HepG2 (cell line): ENCODE measurements around the gene KDM6B. TPM values are rescaled to one million over a fixed set of nuclear protein-coding genes. Genes with fewer than 3 reads are reported as not detected.

Source experiments
- AHDC1 ChIP-seq: sonication (generic); formaldehyde crosslinking; IDR thresholded peaks from 2 replicates; pipeline ENCODE4 v1.5.1; 2020; ENCODE audit warnings: mild to moderate bottlenecking, missing genetic modification reagents, borderline replicate concordance
- HNRNPK ChIP-seq: fragments of 200-400 bp; formaldehyde crosslinking; IDR thresholded peaks from 2 replicates; pipeline ENCODE4 v1.6.1; 2018; ENCODE audit warnings: low read length, low read depth, moderate library complexity, mild to moderate bottlenecking; ENCODE audit not compliant: poor library complexity, severe bottlenecking
- JDP2 ChIP-seq: sonication (generic); formaldehyde crosslinking; IDR thresholded peaks from 2 replicates; pipeline ENCODE4 v1.8.1; 2022; ENCODE audit warnings: missing genetic modification reagents, borderline replicate concordance
- MAX ChIP-seq: IDR thresholded peaks from 2 replicates; pipeline ENCODE4 v1.6.1; 2012; ENCODE audit warnings: inconsistent platforms
- PRPF4 ChIP-seq: fragments of 200-400 bp; formaldehyde crosslinking; IDR thresholded peaks from 2 replicates; pipeline ENCODE4 v1.6.1; 2016; ENCODE audit warnings: low read length, low read depth; ENCODE audit not compliant: poor library complexity, severe bottlenecking
- RBM22 ChIP-seq: fragments of 200-400 bp; formaldehyde crosslinking; optimal IDR thresholded peaks from 2 replicates; pipeline ENCODE3; 2017; ENCODE audit warnings: mild to moderate bottlenecking, low read length, moderate library complexity
- TBX2 ChIP-seq: sonication (generic); formaldehyde crosslinking; IDR thresholded peaks from 2 replicates; pipeline ENCODE4 v1.5.0; 2020; ENCODE audit warnings: missing genetic modification reagents, mild to moderate bottlenecking, borderline replicate concordance
- ZIK1 ChIP-seq: sonication (generic); formaldehyde crosslinking; IDR thresholded peaks from 2 replicates; pipeline ENCODE4 v1.5.0; 2020; ENCODE audit warnings: mild to moderate bottlenecking, low read depth, missing genetic modification reagents, borderline replicate concordance
- ZNF616 ChIP-seq: sonication (generic); formaldehyde crosslinking; IDR thresholded peaks from 2 replicates; pipeline ENCODE4 v1.5.0; 2020; ENCODE audit warnings: low read depth, mild to moderate bottlenecking, missing genetic modification reagents
- ZNF766 ChIP-seq: sonication (generic); formaldehyde crosslinking; IDR thresholded peaks from 2 replicates; pipeline ENCODE4 v1.5.0; 2020; ENCODE audit warnings: missing genetic modification reagents, borderline replicate concordance
- ZNF816 ChIP-seq: sonication (generic); formaldehyde crosslinking; IDR thresholded peaks from 2 replicates; pipeline ENCODE4 v1.8.0; 2022; ENCODE audit warnings: missing genetic modification reagents, mild to moderate bottlenecking, borderline replicate concordance
- ZSCAN21 ChIP-seq: sonication (generic); formaldehyde crosslinking; IDR thresholded peaks from 2 replicates; pipeline ENCODE4 v1.8.0; 2022; ENCODE audit warnings: mild to moderate bottlenecking, missing genetic modification reagents, moderate library complexity, borderline replicate concordance
- polyA plus RNA-seq, 8 experiments: library from polyadenylated mRNA; depleted of rRNA in 3 of 8; stranded (reverse) in 7 of 8; unstranded in 1 of 8; fragments of >200 nt; fragmentation: Illumina TruSeq in 4 of 8; extraction: Trizol in 4 of 8; gene quantifications; 2 replicates each; pipeline versions ENCODE4 v1.2.1 to v1.2.3, GENCODE V29; 2011 to 2016; ENCODE audit warnings: low read depth in 4 of 8, missing spikeins in 1 of 8, mixed read lengths in 1 of 8; ENCODE audit not compliant: insufficient read depth in 1 of 8
- total RNA-seq, 5 experiments: library from RNA; depleted of rRNA; stranded (reverse); fragments of >200 nt; fragmentation: Illumina TruSeq; extraction: Trizol; gene quantifications; 2 replicates each; pipeline ENCODE4 v1.2.3, GENCODE V29; 2016; ENCODE audit warnings: low read depth in 1 of 5
- TF ChIP-seq, protein P1 (sequence below): IDR thresholded peaks from 2 replicates; pipeline ENCODE4 v1.6.1; 2016; ENCODE audit warnings: control low read depth
- TF ChIP-seq, protein P2 (sequence below): sonication (generic); formaldehyde crosslinking; IDR thresholded peaks from 2 replicates; pipeline ENCODE4 v1.5.0; 2020; ENCODE audit warnings: mild to moderate bottlenecking, missing genetic modification reagents
- TF ChIP-seq, protein P3 (sequence below): sonication (generic); formaldehyde crosslinking; IDR thresholded peaks from 2 replicates; pipeline ENCODE4 v1.5.0; 2020; ENCODE audit warnings: mild to moderate bottlenecking, missing genetic modification reagents

KDM6B gene
- total and polyA plus RNA-seq, 2 of the 13 experiments (the other 11 are each of a cell fraction or from before 2014, with no cell fraction given) = 1.3 to 2.1 TPM

DNA sequence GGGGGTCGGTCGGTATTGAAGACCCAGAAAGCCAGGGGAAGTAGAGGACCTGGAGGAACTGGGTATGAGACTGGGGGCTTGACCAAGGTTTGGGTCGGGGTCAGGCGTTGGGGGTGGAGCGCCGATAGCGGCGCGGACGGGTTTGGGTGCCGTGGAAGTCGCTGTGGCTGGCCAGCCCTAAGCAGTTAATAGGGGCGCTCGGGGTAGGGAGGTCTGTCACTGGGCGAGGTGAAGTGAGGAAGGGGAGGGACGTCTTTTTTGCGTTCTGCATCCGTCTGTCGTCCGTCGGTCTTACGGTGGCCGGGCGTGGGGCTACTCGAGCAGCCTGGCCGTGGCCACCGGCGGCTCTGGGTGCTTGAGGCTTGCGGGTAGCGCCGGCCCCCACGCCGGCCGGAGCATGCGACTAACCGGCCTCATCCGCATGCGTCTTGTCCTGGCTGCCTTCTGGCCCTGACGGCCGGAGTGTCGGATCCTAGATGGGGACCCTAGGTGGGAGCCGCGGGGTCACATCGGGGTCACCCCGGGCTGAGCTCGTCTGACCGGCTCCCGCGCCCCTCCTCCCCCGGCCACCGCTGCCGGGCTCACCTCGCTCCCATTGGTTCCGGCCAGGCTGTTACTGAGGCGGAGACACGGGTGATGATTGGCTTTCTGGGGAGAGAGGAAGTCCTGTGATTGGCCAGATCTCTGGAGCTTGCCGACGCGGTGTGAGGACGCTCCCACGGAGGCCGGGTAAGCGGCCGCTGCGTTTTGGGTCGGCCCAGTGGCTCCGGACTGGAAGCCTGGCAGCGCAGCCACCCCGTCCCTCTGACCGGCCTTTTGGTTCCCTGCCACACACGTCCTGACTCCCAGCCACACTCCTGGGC lies 10.5 kb downstream of the KDM6B start (continued):
- TF ChIP-seq, protein P1, sequence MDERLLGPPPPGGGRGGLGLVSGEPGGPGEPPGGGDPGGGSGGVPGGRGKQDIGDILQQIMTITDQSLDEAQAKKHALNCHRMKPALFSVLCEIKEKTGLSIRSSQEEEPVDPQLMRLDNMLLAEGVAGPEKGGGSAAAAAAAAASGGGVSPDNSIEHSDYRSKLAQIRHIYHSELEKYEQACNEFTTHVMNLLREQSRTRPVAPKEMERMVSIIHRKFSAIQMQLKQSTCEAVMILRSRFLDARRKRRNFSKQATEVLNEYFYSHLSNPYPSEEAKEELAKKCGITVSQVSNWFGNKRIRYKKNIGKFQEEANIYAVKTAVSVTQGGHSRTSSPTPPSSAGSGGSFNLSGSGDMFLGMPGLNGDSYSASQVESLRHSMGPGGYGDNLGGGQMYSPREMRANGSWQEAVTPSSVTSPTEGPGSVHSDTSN (CRISPR knock-in tag) = no peak
- TF ChIP-seq ZIK1 = no peak
- no peak for TF ChIP-seq JDP2 (CRISPR knock-in tag)
- TF ChIP-seq AHDC1 (CRISPR knock-in tag) = no peak; the same call in 1 of the 2 replicates
- TF ChIP-seq ZNF616 (CRISPR knock-in tag) = no peak
- TF ChIP-seq PRPF4 = no peak
- TF ChIP-seq, protein P2, sequence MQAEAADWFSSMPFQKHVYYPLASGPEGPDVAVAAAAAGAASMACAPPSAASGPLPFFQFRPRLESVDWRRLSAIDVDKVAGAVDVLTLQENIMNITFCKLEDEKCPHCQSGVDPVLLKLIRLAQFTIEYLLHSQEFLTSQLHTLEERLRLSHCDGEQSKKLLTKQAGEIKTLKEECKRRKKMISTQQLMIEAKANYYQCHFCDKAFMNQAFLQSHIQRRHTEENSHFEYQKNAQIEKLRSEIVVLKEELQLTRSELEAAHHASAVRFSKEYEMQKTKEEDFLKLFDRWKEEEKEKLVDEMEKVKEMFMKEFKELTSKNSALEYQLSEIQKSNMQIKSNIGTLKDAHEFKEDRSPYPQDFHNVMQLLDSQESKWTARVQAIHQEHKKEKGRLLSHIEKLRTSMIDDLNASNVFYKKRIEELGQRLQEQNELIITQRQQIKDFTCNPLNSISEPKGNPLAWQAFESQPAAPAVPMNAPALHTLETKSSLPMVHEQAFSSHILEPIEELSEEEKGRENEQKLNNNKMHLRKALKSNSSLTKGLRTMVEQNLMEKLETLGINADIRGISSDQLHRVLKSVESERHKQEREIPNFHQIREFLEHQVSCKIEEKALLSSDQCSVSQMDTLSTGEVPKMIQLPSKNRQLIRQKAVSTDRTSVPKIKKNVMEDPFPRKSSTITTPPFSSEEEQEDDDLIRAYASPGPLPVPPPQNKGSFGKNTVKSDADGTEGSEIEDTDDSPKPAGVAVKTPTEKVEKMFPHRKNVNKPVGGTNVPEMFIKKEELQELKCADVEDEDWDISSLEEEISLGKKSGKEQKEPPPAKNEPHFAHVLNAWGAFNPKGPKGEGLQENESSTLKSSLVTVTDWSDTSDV (CRISPR knock-in tag) = 0 out of 2 replicates have a peak, but pooled peaks have one; percentile 31
- TF ChIP-seq, protein P3, sequence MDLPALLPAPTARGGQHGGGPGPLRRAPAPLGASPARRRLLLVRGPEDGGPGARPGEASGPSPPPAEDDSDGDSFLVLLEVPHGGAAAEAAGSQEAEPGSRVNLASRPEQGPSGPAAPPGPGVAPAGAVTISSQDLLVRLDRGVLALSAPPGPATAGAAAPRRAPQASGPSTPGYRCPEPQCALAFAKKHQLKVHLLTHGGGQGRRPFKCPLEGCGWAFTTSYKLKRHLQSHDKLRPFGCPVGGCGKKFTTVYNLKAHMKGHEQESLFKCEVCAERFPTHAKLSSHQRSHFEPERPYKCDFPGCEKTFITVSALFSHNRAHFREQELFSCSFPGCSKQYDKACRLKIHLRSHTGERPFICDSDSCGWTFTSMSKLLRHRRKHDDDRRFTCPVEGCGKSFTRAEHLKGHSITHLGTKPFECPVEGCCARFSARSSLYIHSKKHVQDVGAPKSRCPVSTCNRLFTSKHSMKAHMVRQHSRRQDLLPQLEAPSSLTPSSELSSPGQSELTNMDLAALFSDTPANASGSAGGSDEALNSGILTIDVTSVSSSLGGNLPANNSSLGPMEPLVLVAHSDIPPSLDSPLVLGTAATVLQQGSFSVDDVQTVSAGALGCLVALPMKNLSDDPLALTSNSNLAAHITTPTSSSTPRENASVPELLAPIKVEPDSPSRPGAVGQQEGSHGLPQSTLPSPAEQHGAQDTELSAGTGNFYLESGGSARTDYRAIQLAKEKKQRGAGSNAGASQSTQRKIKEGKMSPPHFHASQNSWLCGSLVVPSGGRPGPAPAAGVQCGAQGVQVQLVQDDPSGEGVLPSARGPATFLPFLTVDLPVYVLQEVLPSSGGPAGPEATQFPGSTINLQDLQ (CRISPR knock-in tag) = no peak
- no peak for TF ChIP-seq RBM22
- TF ChIP-seq ZNF766 (CRISPR knock-in tag) = no peak
- no peak for TF ChIP-seq TBX2 (CRISPR knock-in tag)
- TF ChIP-seq MAX = peak; percentile 34
- TF ChIP-seq ZNF816 (CRISPR knock-in tag) = peak; percentile 70; the same call in 1 of the 2 replicates
- TF ChIP-seq ZSCAN21 (CRISPR knock-in tag) = no peak
- no peak for TF ChIP-seq HNRNPK
